Stimulated activated CD4-positive, alpha-beta T cell treated with anti-CD3 and anti-CD28 coated beads, Interleukin-12 subunit alpha, Interleukin-12 subunit beta, amount 100 ng/mL, for 24 hours (primary cell): ENCODE measurements around the gene SPOCD1.

Experiments used
- DNase-seq, 2 experiments: peaks; one replicate each; pipeline ENCODE4 v3.0.0-alpha.2; 2020; ENCODE audit warnings: low read depth in 2 of 2

The SPOCD1 gene

DNA sequence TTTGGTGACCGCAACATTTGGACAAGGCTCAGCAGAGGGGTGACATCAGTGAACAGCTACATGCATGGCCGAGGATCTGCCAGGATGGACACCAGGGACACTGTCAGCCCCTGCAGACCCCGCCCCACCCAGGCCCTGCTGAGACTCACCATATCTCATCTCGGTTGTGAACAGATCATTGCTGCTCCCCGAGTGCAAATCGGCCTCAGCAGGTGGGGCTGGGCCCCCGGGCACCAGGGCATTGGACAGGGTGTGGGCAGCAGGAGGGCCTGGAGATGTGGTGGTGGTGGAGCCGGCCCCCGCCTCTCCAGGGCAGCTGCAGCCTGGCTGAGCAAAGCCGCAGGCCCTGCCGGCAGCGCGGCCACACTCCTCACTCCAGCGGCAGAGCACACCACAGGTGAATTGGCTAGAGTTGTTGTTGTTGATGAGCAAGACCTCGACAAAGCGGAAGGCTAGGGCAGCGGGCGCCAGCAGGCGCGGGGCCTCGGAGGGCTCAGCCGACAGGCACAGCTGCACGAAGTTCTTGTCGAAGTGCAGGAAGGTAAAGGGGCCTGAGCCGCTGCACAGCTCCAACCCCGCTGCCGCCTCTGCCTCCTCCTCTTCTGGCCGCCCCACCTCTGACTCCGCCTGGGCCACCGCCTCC lies 59.9 kb downstream of the SPOCD1 start:
- DNase-seq = no peak

- DNase-seq = no peak
Measured at GRCh38 chr1:31755197-31755611, 60.6 kb downstream of the SPOCD1 start.

GRCh38 chr1:31754397-31754796 lies 61.4 kb downstream of the SPOCD1 start:
- DNase-seq = no peak

DNA sequence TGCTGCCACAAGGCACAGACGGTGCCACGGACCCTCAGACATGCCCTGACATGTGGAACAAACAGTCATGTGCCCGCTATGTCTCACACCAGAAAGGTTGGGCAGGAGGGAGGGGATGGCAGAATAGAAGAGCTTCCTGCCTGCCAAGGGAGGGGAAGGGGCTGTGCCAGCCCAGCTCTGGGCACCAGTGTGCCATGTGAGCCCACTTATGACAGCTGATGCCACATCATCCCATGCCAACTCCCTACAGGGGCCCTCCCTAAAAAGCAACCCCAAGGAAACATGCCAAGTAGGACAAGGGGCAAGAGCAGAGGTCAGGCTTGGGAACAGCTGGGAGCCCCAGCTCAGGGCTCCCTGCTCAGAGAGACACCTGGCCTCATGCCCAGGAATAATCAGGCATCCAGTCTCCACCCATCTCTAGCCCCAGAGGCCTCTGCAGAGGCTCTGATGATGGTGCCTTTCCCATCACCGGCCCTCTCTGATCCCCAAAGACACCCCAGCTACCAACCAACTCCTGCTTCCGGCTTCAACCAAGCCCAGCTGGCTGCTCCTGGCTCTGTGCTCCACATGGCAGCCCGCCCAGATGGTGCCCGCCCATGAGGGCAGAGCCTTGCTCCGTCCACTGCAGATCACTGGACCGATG lies 62.0 kb downstream of the SPOCD1 start:
- DNase-seq = no peak

- no peak for DNase-seq
Measured at GRCh38 chr1:31752952-31753475, 62.8 kb downstream of the SPOCD1 start.

DNA sequence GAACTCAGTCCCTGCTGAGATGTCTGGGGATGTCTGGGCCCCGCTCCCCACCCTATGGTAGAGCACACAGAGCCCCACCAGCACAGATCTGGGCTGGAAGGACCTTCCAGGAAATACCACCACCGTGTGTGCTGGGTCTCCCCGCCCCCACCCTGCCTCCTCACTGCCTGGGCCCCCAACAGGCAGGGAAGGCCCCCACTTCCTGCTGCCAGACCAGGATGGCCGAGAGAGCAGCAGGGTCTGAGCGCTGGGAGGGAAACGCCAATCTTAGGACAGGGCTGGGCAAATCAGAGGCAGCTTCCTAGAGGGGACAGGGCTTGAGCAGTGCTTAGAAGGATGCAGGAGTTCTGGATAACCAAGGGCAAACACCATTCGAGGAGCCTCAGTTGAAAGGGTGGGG lies 63.6 kb downstream of the SPOCD1 start:
- no peak for DNase-seq

DNA sequence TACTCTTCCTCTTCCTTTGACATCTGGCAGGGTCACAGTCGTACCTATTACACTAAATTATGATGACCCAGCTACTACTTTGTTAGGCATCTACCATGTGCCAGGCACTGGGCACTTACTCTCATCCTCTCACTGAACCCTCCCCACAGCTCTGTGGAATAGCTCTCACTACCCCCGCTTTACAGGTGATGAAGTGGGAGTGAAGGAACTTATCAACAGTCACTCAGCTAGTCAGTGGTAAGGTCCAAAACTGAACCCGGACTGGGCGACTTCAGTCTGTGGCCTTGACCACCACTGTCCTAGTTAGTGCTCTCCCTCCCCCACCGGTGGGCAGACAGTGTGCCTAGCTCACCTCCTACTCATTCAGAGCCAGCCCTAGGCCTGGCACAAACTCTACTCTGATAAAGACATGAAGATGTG lies 64.0 kb downstream of the SPOCD1 start:
- no peak for DNase-seq

GRCh38 chr1:31750858-31751510 lies 64.8 kb downstream of the SPOCD1 start:
- no peak for DNase-seq

DNA sequence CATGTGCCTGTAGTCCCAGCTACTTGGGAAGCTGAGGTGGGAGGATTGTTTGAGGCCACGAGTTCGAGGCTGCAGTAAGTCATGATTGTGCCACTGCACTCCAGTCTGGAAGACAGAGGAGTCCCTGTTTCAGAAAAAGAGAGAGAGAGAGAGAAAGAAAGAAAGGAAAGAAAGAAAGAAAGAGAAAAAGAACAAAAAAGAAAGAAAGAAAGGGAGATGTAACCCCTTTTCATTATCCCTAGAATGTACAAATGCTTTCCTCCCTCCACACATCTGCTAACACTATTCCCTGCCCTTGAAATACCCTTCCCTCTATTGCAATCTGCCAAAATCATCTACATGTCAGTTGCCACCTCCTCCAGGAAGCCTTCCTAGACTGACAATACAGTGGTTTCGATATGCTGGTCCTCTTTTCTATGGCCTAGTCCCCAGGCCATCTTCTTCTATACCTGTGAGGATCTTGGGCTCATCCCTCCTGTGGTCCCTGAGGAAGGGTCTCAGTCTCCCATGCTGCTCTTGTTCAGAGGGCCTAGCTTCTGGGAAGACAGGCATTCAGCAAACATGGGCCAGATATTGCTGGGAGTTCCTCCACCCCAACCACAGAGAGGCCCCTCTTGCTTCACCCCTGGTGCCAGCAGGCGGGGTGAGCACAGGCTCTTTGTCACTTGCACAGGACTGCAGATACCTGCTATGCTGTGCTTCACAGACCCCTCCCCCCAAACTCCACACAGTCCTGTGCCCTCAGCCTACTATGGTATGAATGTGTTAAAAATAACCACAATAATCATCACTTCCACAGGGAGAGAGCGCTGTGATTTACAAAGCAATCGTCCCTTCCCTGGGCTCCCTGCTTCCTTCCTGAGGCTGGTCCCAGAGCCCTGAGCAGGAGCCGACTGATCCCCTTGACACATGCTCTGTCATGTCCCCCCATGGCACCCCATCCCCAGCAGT lies 65.8 kb downstream of the SPOCD1 start:
- no peak for DNase-seq

- DNase-seq = no peak
Measured at GRCh38 chr1:31748365-31748764, 67.5 kb downstream of the SPOCD1 start.

DNA sequence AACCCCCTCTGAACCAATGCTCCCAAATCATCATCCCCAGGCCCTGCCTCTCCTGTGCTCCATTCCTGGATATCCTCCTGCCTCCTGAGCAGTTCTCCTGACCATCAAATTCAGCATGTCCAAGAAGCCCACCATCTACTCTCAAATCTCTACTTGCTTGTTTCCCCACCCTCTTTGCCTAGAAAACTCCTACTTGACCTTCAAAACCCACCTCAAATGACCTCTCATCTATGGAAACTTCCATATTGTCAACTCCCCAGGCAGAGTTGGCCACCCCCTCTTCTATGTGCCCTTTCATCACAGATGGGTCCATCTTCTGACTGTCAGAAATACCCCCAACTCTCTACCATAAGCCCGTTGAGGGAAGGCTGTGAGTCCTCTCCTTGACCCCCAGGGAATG lies 68.5 kb downstream of the SPOCD1 start:
- no peak for DNase-seq

DNA sequence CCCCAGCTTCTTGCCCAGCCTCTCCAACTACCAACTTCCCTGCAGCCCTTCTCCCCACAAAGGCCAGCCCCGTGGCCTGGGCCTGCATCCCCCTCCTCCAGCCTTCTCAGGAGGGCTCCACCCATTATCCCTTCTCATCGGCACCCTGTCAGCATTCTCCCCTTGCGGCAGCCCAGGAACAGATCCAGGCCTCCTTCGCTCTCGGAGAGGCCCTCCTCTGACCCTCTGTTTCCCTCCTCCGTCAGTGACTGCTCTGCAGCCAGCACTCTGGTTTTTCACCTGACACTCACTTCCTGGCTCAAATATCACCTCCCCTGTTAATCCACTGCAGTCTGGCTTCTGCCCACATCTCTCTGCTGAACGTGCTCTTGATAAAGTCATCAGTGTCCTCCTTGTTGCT lies 69.1 kb downstream of the SPOCD1 start:
- DNase-seq = no peak

- DNase-seq = no peak
Measured at GRCh38 chr1:31745946-31746670, 69.7 kb downstream of the SPOCD1 start.

GRCh38 chr1:31745096-31745945 lies 70.5 kb downstream of the SPOCD1 start:
- DNase-seq = peak in 1 of 2 experiments; percentile 54

- no peak for DNase-seq
Measured at GRCh38 chr1:31744165-31744888, 71.5 kb downstream of the SPOCD1 start.

DNA sequence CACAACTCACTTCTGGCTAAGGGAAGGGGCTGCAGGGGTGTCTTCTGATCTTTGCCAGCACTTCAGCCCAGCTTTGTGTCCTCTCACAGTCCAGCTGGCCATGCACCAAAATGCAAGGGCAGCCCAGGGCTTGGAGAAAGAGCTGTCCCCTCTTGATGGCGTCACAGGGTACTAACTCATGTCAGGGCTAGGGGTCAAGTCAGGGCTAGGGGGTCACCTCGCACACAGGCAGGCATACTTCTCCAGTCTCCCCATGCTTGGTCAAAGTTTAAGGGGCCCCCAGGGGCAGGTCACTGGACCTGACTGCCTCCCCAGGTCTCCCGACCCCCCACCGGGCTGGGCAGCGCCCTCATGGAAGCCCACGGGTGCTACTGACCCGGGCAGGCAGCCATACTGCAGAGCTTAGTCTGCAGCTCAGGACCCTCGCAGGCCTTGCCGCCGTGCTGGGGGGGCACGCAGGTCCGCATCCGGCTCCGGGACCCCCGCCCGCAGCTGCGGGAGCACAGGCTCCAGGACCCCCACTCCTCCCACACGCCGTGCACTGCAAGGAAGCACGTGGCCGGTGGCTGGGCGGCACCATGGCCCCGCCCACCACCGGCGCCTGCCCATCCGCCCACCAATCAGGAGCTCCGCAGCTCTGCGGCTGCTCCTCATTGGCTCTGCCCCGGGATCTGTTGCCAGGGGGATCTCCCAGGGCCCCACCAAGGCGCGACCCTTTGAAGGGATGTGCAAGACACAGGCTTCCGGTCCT lies 73.2 kb downstream of the SPOCD1 start:
- no peak for DNase-seq
